Activated CD4-positive, alpha-beta T cell treated with anti-CD3 and anti-CD28 coated beads, Interleukin-2, amount 10 ng/mL, durations not matched to agents 24 days and 14 days (primary cell): Measurements from ENCODE around the gene ZNF664. TPM values are rescaled to one million over a fixed set of nuclear protein-coding genes. Genes with fewer than 3 reads are reported as not detected.

Source experiments
- DNase-seq: peaks from one replicate; pipeline ENCODE4 v3.0.0; 2022
- H3K27ac Mint-ChIP-seq: one replicate; pipeline ENCODE4 v1.8.0; 2022; ENCODE audit warnings: mild to moderate bottlenecking, mixed read lengths
- H3K27me3 Mint-ChIP-seq: one replicate; pipeline ENCODE4 v1.8.0; 2022; ENCODE audit warnings: mixed read lengths
- H3K36me3 Mint-ChIP-seq: one replicate; pipeline ENCODE4 v1.8.0; 2022; ENCODE audit warnings: low read depth, mild to moderate bottlenecking, mixed read lengths
- H3K4me1 Mint-ChIP-seq: one replicate; pipeline ENCODE4 v1.8.0; 2021; ENCODE audit warnings: mixed read lengths
- H3K4me3 Mint-ChIP-seq: one replicate; pipeline ENCODE4 v1.8.0; 2022; ENCODE audit warnings: mild to moderate bottlenecking, moderate library complexity, mixed read lengths
- H3K9me3 Mint-ChIP-seq: one replicate; pipeline ENCODE4 v1.8.0; 2021; ENCODE audit warnings: mixed read lengths
- intact Hi-C: fragments of 100-400 bp; cut with micrococcal nuclease; formaldehyde crosslinking; loops from one replicate; pipeline ENCODE4 v1.15.1; 2023
- total RNA-seq: library from RNA; stranded (reverse); gene quantifications from 2 replicates; pipeline ENCODE4 v1.2.3, GENCODE V29; 2022

The ZNF664 gene
- total RNA-seq, 1 donor from 2014 or later, result 69.3 TPM

- no peaks in the 10 kb centered on the region for H3K9me3 Mint-ChIP-seq
- H3K4me3 Mint-ChIP-seq, result no peak overlapping the region
These were observed 15.8 kb upstream of the ZNF664 start for GRCh38 chr12:123957196-123957595.

GRCh38 chr12:123958462-123958861, 14.6 kb upstream of the ZNF664 start:
- no peak for DNase-seq
- intact Hi-C loops, result no loop called here
- Mint-ChIP-seq H3K4me3 (no peak overlapping the region), H3K36me3 (no peaks in the 10 kb centered on the region), H3K4me1 (no peaks in the 10 kb centered on the region), H3K27me3 (no peaks in the 10 kb centered on the region), H3K27ac (no peak overlapping the region), H3K9me3 (no peaks in the 10 kb centered on the region)

More at GRCh38 chr12:123957196-123957595, 15.8 kb upstream of the ZNF664 start:
- no peaks in the 10 kb centered on the region for H3K27me3 Mint-ChIP-seq
- no peaks in the 10 kb centered on the region for H3K4me1 Mint-ChIP-seq
- no peak overlapping the region for H3K27ac Mint-ChIP-seq
- DNase-seq, result no peak
- H3K36me3 Mint-ChIP-seq, result no peaks in the 10 kb centered on the region
- intact Hi-C loops, result no loop called here

GRCh38 chr12:123958876-123959275, 14.1 kb upstream of the ZNF664 start:
- H3K4me1 Mint-ChIP-seq, result no peaks in the 10 kb centered on the region

GRCh38 chr12:123960029-123960735, 12.8 kb upstream of the ZNF664 start:
- Mint-ChIP-seq H3K27me3 (no peaks in the 10 kb centered on the region), H3K4me1 (no peaks in the 10 kb centered on the region), H3K27ac (no peak overlapping the region), H3K36me3 (no peaks in the 10 kb centered on the region), H3K9me3 (no peaks in the 10 kb centered on the region), H3K4me3 (no peak overlapping the region)
- intact Hi-C loops, result no loop called here
- DNase-seq, result no peak

More at GRCh38 chr12:123958876-123959275, 14.1 kb upstream of the ZNF664 start:
- intact Hi-C loops, result no loop called here
- H3K9me3 Mint-ChIP-seq, result no peaks in the 10 kb centered on the region
- no peaks in the 10 kb centered on the region for H3K36me3 Mint-ChIP-seq
- no peak overlapping the region for H3K27ac Mint-ChIP-seq
- DNase-seq, result no peak
- H3K4me3 Mint-ChIP-seq, result no peak overlapping the region
- no peaks in the 10 kb centered on the region for H3K27me3 Mint-ChIP-seq

DNA sequence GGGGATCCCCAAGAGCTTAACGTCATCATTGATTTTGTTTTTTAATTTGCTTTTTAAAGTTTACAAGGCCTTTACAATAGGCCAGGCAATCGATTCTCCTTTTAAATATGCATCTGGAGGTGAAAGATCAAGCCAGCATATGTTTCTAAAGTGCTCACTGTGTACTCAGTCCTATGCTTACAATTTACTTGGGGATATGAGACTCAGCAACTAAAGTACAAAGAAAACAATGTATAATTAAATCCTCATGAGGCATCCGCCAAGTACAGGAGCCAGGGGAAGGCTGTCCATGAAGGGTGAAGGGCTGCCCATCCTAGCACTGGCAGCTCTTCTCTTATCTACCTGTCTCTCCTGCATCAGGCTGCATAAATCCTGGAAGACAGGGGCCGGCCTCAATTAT, 12.2 kb upstream of the ZNF664 start:
- no peaks in the 10 kb centered on the region for H3K36me3 Mint-ChIP-seq
- intact Hi-C loops, result no loop called here
- no peaks in the 10 kb centered on the region for H3K9me3 Mint-ChIP-seq
- no peaks in the 10 kb centered on the region for H3K4me1 Mint-ChIP-seq
- H3K27ac Mint-ChIP-seq, result no peak overlapping the region
- no peak for DNase-seq
- H3K4me3 Mint-ChIP-seq, result no peak overlapping the region
- no peaks in the 10 kb centered on the region for H3K27me3 Mint-ChIP-seq

GRCh38 chr12:123961585-123962345, 11.2 kb upstream of the ZNF664 start:
- no peak overlapping the region for H3K27ac Mint-ChIP-seq
- H3K9me3 Mint-ChIP-seq, result no peaks in the 10 kb centered on the region
- intact Hi-C loops, result no loop called here
- H3K36me3 Mint-ChIP-seq, result no peaks in the 10 kb centered on the region
- no peaks in the 10 kb centered on the region for H3K4me1 Mint-ChIP-seq
- no peaks in the 10 kb centered on the region for H3K27me3 Mint-ChIP-seq
- H3K4me3 Mint-ChIP-seq, result no peak overlapping the region
- DNase-seq, result no peak

GRCh38 chr12:123962513-123962912, 10.5 kb upstream of the ZNF664 start:
- H3K36me3 Mint-ChIP-seq, result no peaks in the 10 kb centered on the region
- H3K27me3 Mint-ChIP-seq, result no peaks in the 10 kb centered on the region
- no peak overlapping the region for H3K4me3 Mint-ChIP-seq
- H3K4me1 Mint-ChIP-seq, result no peaks in the 10 kb centered on the region
- no peak overlapping the region for H3K27ac Mint-ChIP-seq
- intact Hi-C loops, result no loop called here
- DNase-seq, result no peak
- H3K9me3 Mint-ChIP-seq, result no peaks in the 10 kb centered on the region

GRCh38 chr12:123963821-123964220, 9.2 kb upstream of the ZNF664 start:
- no peak for DNase-seq
- Mint-ChIP-seq H3K9me3 (no peaks in the 10 kb centered on the region), H3K36me3 (peaks cover 2% of the 10 kb centered on the region), H3K4me3 (no peak overlapping the region), H3K27me3 (no peaks in the 10 kb centered on the region), H3K27ac (no peak overlapping the region), H3K4me1 (no peaks in the 10 kb centered on the region)
- intact Hi-C loops, result no loop called here

GRCh38 chr12:123965382-123965781, 7.6 kb upstream of the ZNF664 start:
- H3K4me1 Mint-ChIP-seq, result peaks cover 6% of the 10 kb centered on the region
- peaks cover 2% of the 10 kb centered on the region for H3K36me3 Mint-ChIP-seq
- peaks cover 3% of the 10 kb centered on the region for H3K27me3 Mint-ChIP-seq
- intact Hi-C loops, result no loop called here
- H3K4me3 Mint-ChIP-seq, result no peak overlapping the region
- DNase-seq, result no peak
- no peak overlapping the region for H3K27ac Mint-ChIP-seq
- no peaks in the 10 kb centered on the region for H3K9me3 Mint-ChIP-seq

DNA sequence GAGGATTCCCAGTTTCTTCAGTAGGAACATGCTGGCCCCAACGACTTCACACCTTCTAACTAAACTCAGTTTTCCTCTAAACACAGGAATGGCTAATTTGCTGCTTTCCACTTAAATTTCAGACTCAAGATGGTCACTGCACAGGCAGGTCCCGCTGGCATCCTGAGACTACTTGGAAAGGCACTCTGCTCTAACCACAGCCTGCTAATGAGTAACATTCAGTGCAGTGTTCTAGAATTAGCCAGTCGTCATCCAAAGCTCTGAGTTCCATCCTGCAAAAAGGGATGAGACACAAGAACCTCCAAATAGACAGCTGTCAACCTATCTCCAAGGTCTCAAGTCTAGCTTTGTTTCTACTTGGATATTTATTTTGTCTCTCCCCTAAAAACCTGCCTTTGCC, 6.4 kb upstream of the ZNF664 start:
- intact Hi-C loops, result no loop called here
- Mint-ChIP-seq H3K4me1 (peaks cover 11% of the 10 kb centered on the region), H3K36me3 (peaks cover 2% of the 10 kb centered on the region), H3K27me3 (peaks cover 7% of the 10 kb centered on the region), H3K27ac (no peak overlapping the region), H3K9me3 (no peaks in the 10 kb centered on the region), H3K4me3 (no peak overlapping the region)
- DNase-seq, result no peak

DNA sequence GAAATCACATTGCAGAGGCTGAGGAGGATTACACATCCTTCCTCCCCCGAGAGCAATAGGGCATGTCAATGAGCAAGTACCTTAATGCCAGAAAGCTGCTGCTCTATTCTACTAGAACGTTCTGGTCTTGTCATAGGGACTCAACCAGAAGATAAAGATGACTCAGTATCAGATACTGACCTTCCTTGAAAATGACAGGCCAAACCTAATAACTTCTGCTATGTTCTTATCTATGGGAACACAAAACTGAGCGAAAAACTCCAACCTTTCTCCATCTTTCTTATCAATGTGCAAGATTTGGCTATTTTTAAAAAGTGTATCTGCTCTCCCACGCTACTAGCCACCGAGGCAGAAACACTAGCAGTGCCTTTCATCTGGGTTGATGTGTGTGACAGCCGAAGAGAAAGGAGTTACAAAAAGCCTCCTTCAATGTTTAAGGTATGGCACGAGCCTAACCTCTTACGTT, 5.9 kb upstream of the ZNF664 start:
- Mint-ChIP-seq H3K9me3 (no peaks in the 10 kb centered on the region), H3K27me3 (peaks cover 7% of the 10 kb centered on the region), H3K4me3 (no peak overlapping the region), H3K4me1 (peaks cover 13% of the 10 kb centered on the region), H3K36me3 (peaks cover 2% of the 10 kb centered on the region), H3K27ac (no peak overlapping the region)
- intact Hi-C loops, result no loop called here
- no peak for DNase-seq

DNA sequence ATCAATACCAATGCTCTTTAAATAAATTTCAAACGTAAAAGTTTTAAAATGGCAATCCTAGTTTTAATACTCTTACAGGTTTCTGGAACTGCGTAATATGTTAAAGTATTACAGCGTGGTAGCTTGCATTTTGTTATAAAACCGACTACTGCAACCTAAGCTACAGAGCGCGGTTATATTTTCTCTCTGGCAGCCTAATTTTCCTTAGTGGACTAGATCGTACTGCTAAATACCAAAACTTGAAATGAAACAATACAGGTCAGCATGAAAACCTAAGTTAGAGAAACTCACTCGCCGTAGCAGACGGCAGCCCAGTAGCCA, 1.6 kb upstream of the ZNF664 start:
- H3K4me1 Mint-ChIP-seq, result peaks cover 30% of the 10 kb centered on the region
- peaks cover 7% of the 10 kb centered on the region for H3K27me3 Mint-ChIP-seq
- H3K36me3 Mint-ChIP-seq, result peaks cover 21% of the 10 kb centered on the region
- H3K27ac Mint-ChIP-seq, result peak overlapping the region; percentile 71
- H3K4me3 Mint-ChIP-seq, result peak overlapping the region; percentile 85
- no peaks in the 10 kb centered on the region for H3K9me3 Mint-ChIP-seq
- intact Hi-C loops, result loop anchor here (5.0 kb wide), 2 partner anchors 34 to 439 kb away; partner anchors contain the start of gene RILPL1
- no peak for DNase-seq

GRCh38 chr12:123971770-123972456, 1.1 kb upstream of the ZNF664 start:
- Mint-ChIP-seq H3K27me3 (peaks cover 7% of the 10 kb centered on the region), H3K36me3 (peaks cover 22% of the 10 kb centered on the region), H3K9me3 (no peaks in the 10 kb centered on the region), H3K4me1 (peaks cover 32% of the 10 kb centered on the region), H3K27ac (peak overlapping the region; percentile 71), H3K4me3 (peak overlapping the region; percentile 85)
- peak; percentile 84 for DNase-seq
- intact Hi-C loops, result loop anchor here (5.0 kb wide), 2 partner anchors 35 to 440 kb away; partner anchors contain the start of gene RILPL1
